ENCODE results near the gene U2AF1L4. TPM values are rescaled to one million over a fixed set of nuclear protein-coding genes. Genes with fewer than 3 reads are reported as not detected.

The U2AF1L4 gene
- total and polyA plus RNA-seq, 10 of the 15 experiments (the other 5 are each of a cell fraction or from before 2014, with no cell fraction given), result 7.9 to 21.6 (median 15.1) TPM

- Histone ChIP-seq H3K4me3 (peak overlapping the region; percentile 85), H3K9ac (ENCODE audit: control insufficient read depth, insufficient read depth, low read length) (0 out of 2 replicates have a peak overlapping the region, but pooled peaks have one; percentile 36), H3K4me1 (ENCODE audit: control insufficient read depth, insufficient read depth, low read length) (peaks cover 32% of the 10 kb centered on the region), H3K79me2 (ENCODE audit: control insufficient read depth, insufficient read depth, low read length) (peaks cover 28% of the 10 kb centered on the region), H3K4me2 (ENCODE audit: control insufficient read depth, insufficient read depth) (peak overlapping the region; percentile 90), H3K27ac (ENCODE audit: control insufficient read depth, insufficient read depth) (peak overlapping the region; percentile 80; the same call in 1 of the 2 replicates), H2AFZ (ENCODE audit: control insufficient read depth, low read depth, low read length) (no peak overlapping the region), H3K9me3 (replicated peaks; ENCODE audit: control insufficient read depth, insufficient read depth, low read length) (no peaks in the 10 kb centered on the region), H3K27me3 (replicated peaks in 1 of 2; ENCODE audit: control insufficient read depth in 2 of 2, insufficient read depth in 2 of 2, low read length in 1 of 2) (no peaks in the 10 kb centered on the region), H4K20me1 (ENCODE audit: control insufficient read depth, insufficient read depth) (no peaks in the 10 kb centered on the region), H3K36me3 (ENCODE audit: control insufficient read depth in 2 of 2, insufficient read depth in 2 of 2, low read length in 1 of 2) (peaks cover 4 to 7% of the 10 kb centered on the region in 2 experiments; a peak in 2 of 4 replicates)
- ChIA-PET CTCF (interaction anchor here (0.7 to 4.3 kb wide), 4 partner anchors 30 to 179 kb away, joined by 3 to 18 read pairs (median 13); no protein-coding TSS in a partner anchor), RAD21 (ENCODE audit: unreplicated experiment) (interaction anchor here (0.7 to 2.3 kb wide), 7 partner anchors 21 to 320 kb away, joined by 3 to 10 read pairs (median 5); partner anchors contain the start of gene COX6B1), POLR2A (interaction anchor here (0.6 to 7.1 kb wide), 10 partner anchors 13 to 1474 kb away, joined by 3 to 91 read pairs (median 8); partner anchors contain the start of genes HSPB6, PROSER3 and ZNF383), SMC1A (ENCODE audit: uncharacterized antibody, unreplicated experiment) (interaction anchor here (2.0 kb wide), 1 partner anchor 48 kb away, joined by 14 read pairs; no protein-coding TSS in a partner anchor)
- in situ Hi-C loops (cut with MboI) (no loop called here), intact Hi-C loops (cut with micrococcal nuclease; ENCODE audit: unreplicated experiment) (loop anchor here (2.0 kb wide), 1 partner anchor 15 kb away; the partner anchor contains the start of gene PROSER3)
- TSS peak; percentile 20 for BruUV-seq (replicated peaks)
- ATAC-seq (no peak), FAIRE-seq (no peak), DNase-seq (ENCODE audit: low read depth, low spot score) (no peak)
- 88% methylated on average over 17 of the region's 19 CpGs for WGBS (ENCODE audit: insufficient coverage, insufficient replicate concordance, low lambda C conversion rate, missing lambda C conversion rate)
- TF ChIP-seq, protein P1, sequence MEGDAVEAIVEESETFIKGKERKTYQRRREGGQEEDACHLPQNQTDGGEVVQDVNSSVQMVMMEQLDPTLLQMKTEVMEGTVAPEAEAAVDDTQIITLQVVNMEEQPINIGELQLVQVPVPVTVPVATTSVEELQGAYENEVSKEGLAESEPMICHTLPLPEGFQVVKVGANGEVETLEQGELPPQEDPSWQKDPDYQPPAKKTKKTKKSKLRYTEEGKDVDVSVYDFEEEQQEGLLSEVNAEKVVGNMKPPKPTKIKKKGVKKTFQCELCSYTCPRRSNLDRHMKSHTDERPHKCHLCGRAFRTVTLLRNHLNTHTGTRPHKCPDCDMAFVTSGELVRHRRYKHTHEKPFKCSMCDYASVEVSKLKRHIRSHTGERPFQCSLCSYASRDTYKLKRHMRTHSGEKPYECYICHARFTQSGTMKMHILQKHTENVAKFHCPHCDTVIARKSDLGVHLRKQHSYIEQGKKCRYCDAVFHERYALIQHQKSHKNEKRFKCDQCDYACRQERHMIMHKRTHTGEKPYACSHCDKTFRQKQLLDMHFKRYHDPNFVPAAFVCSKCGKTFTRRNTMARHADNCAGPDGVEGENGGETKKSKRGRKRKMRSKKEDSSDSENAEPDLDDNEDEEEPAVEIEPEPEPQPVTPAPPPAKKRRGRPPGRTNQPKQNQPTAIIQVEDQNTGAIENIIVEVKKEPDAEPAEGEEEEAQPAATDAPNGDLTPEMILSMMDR (IDR thresholded peaks at IDR 0.05 in 2 of 3, conservative IDR thresholded peaks at IDR 0.05 in 1 of 3; ENCODE audit: control insufficient read depth in 2 of 3, extremely low read depth in 1 of 3, insufficient read depth in 1 of 3, low read depth in 3 of 3, low read length in 3 of 3), result no peak
- TF ChIP-seq, protein P2, sequence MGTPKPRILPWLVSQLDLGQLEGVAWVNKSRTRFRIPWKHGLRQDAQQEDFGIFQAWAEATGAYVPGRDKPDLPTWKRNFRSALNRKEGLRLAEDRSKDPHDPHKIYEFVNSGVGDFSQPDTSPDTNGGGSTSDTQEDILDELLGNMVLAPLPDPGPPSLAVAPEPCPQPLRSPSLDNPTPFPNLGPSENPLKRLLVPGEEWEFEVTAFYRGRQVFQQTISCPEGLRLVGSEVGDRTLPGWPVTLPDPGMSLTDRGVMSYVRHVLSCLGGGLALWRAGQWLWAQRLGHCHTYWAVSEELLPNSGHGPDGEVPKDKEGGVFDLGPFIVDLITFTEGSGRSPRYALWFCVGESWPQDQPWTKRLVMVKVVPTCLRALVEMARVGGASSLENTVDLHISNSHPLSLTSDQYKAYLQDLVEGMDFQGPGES (IDR thresholded peaks at IDR 0.05), result no peak
- TF ChIP-seq IRF4 (IDR thresholded peaks at IDR 0.05; ENCODE audit: low read depth, low read length) (no peak), STAT1 (conservative IDR thresholded peaks at IDR 0.05) (no peak), ZNF217 (IDR thresholded peaks at IDR 0.05) (no peak), E2F8 (IDR thresholded peaks at IDR 0.05; ENCODE audit: low read depth, partially characterized antibody) (no peak), ZSCAN29 (IDR thresholded peaks at IDR 0.05) (no peak), ETV6 (conservative IDR thresholded peaks at IDR 0.05 in 1 of 2, IDR thresholded peaks at IDR 0.05 in 1 of 2; ENCODE audit: borderline replicate concordance in 1 of 2, low read depth in 1 of 2) (no peak)
- TF ChIP-seq, protein P3, sequence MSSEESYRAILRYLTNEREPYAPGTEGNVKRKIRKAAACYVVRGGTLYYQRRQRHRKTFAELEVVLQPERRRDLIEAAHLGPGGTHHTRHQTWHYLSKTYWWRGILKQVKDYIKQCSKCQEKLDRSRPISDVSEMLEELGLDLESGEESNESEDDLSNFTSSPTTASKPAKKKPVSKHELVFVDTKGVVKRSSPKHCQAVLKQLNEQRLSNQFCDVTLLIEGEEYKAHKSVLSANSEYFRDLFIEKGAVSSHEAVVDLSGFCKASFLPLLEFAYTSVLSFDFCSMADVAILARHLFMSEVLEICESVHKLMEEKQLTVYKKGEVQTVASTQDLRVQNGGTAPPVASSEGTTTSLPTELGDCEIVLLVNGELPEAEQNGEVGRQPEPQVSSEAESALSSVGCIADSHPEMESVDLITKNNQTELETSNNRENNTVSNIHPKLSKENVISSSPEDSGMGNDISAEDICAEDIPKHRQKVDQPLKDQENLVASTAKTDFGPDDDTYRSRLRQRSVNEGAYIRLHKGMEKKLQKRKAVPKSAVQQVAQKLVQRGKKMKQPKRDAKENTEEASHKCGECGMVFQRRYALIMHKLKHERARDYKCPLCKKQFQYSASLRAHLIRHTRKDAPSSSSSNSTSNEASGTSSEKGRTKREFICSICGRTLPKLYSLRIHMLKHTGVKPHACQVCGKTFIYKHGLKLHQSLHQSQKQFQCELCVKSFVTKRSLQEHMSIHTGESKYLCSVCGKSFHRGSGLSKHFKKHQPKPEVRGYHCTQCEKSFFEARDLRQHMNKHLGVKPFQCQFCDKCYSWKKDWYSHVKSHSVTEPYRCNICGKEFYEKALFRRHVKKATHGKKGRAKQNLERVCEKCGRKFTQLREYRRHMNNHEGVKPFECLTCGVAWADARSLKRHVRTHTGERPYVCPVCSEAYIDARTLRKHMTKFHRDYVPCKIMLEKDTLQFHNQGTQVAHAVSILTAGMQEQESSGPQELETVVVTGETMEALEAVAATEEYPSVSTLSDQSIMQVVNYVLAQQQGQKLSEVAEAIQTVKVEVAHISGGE (CRISPR knock-in tag; IDR thresholded peaks at IDR 0.05), result no peak
These were observed 1.4 kb downstream of the U2AF1L4 start for GRCh38 chr19:35743640-35744429.

Measured in GM12878 (cell line).